Measurements from ENCODE around the gene RGS6.

RGS6 gene

DNA sequence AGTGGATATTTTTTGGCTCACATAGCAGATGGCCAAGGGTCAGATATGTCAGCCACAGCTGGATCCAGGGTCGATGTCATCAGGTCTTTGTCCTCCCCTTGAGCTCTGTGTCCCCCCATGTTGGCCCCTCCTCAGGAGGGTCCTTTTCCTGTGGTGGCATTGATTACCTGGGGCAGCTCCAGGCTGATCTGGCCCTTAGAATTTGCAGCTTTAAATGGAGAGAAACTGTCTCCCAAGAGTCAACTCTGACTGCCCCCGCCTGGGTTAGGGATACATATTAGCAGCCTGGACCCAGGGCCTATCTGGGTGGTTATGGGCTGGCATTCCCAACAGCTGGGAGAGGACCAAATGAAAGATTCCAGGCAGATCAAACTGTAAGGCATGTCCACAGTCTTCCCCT lies 330.5 kb downstream of the RGS6 start:
- H3K4me3 ChIP-seq (ENCODE audit: low read depth, low read length), result no peak overlapping the region
- TF ChIP-seq, protein P1, sequence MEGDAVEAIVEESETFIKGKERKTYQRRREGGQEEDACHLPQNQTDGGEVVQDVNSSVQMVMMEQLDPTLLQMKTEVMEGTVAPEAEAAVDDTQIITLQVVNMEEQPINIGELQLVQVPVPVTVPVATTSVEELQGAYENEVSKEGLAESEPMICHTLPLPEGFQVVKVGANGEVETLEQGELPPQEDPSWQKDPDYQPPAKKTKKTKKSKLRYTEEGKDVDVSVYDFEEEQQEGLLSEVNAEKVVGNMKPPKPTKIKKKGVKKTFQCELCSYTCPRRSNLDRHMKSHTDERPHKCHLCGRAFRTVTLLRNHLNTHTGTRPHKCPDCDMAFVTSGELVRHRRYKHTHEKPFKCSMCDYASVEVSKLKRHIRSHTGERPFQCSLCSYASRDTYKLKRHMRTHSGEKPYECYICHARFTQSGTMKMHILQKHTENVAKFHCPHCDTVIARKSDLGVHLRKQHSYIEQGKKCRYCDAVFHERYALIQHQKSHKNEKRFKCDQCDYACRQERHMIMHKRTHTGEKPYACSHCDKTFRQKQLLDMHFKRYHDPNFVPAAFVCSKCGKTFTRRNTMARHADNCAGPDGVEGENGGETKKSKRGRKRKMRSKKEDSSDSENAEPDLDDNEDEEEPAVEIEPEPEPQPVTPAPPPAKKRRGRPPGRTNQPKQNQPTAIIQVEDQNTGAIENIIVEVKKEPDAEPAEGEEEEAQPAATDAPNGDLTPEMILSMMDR (IDR thresholded peaks at IDR 0.05; ENCODE audit: low read depth, low read length, missing control alignments), result no peak
- no peak for DNase-seq (ENCODE audit: low read depth)

DNA sequence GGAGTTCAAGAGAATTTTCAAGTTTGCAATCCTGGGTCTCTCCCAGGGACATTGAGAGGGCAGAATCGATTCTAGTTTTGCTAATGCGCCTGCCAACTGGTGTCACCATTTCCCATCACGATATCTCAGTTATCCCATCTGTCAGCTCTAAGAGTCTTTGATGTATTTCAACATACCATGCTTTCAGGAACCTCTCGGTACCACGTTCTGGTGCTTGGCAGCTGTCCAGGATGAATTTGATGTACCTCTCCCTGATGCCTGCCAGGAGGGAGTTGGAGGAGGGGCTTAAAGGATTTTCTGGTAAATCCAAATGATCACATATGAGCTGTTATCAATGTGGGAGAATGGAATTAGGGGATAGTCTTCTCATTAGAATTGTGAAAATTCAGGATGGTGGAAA lies 332.5 kb downstream of the RGS6 start:
- DNase-seq (ENCODE audit: low read depth), result no peak
- H3K4me3 ChIP-seq (ENCODE audit: low read depth, low read length), result no peak overlapping the region
- TF ChIP-seq, protein P1 (IDR thresholded peaks at IDR 0.05; ENCODE audit: low read depth, low read length, missing control alignments), result no peak

DNA sequence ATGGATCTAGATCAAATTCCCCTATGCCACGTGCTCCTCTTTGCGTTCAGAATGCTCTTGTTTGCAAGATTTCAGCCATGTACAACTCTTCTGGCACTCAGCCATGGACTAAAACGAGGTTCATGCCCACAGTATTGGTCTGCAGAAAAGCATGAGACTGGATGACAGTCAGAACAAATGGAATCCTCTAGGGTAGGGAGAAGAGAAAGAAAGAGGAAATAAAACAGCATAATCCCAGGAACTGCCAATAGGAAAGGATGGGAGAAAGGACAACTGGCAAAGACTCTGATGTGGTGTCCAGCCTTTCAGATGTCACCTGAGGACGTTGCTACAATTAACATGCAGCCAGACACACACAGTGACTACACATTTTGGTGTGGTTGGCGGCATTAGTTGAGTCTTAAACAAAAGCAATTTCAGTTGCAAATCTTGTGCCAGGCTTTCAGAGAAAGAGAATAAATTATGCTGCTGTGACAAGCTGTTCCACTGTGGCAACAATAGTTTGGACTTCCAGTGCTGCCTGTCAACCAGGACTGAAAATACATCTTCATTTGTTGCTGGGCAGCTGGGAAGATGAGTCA lies 338.0 kb downstream of the RGS6 start:
- no peak overlapping the region for H3K4me3 ChIP-seq (ENCODE audit: low read depth, low read length)
- TF ChIP-seq, protein P1 (IDR thresholded peaks at IDR 0.05; ENCODE audit: low read depth, low read length, missing control alignments), result no peak

DNA sequence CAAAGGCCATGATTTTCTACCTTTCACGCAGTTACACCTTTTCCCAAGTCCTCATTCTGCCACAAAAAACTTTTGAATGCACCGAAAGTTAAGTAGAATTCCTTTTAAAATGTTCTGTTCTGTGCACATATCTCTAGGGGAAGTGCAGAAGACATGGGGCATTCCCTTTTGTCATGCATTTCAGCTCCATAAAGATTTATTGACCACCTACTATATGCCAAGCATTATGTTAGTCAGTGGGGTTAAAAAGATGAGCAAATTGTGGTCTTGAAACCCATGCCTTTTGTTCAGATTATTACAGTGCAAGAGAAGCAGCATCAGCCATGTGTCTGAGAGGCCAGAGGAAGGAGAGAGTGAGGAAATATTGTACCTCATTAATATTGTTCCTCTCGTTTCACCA lies 338.5 kb downstream of the RGS6 start:
- H3K4me3 ChIP-seq (ENCODE audit: low read depth, low read length), result no peak overlapping the region
- TF ChIP-seq, protein P1 (IDR thresholded peaks at IDR 0.05; ENCODE audit: low read depth, low read length, missing control alignments), result no peak
- DNase-seq (ENCODE audit: low read depth), result no peak

More for the DNA sequence above, 338.0 kb downstream of the RGS6 start:
- DNase-seq (ENCODE audit: low read depth), result no peak

DNA sequence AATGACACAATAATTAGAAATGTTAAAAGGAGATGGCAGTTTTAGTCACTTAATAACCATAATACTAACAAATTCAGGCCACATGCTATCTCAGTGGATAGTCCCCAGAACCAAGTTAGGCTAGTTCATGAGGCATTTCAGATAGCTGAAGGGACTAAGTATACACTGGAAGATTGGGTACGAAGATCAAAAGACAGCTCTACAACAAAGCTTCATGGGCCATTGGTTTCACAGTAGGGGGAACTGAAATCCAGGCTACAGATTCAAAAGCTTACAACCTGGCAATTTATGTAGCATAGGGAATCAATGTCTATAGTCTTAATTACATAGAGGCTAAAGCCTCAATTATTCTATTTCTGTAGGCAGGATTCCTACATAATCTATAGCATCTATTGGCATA lies 343.0 kb downstream of the RGS6 start:
- TF ChIP-seq, protein P1 (IDR thresholded peaks at IDR 0.05; ENCODE audit: low read depth, low read length, missing control alignments), result no peak
- H3K4me3 ChIP-seq (ENCODE audit: low read depth, low read length), result no peak overlapping the region

DNA sequence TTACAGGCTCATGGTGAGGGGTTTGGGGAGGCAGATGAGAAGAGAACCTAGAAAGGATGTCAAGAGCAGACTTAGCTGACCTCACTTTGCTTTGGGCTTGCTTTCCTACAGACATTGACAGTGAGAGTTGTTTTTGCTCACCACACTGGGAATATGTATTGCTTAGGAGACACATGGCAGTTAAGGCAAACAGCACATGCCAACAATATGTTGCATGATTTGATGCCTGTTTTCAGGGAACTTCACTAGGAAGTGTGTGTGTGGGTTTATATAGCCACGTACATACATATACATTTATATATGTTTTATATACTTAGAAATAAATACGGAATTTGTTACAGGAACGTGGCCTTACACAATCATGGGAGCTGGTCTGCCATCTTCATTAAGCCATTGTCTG lies 346.1 kb downstream of the RGS6 start:
- H3K4me3 ChIP-seq (ENCODE audit: low read depth, low read length), result no peak overlapping the region
- no peak for DNase-seq (ENCODE audit: low read depth)
- TF ChIP-seq, protein P1 (IDR thresholded peaks at IDR 0.05; ENCODE audit: low read depth, low read length, missing control alignments), result no peak

More for the DNA sequence above, 343.0 kb downstream of the RGS6 start:
- DNase-seq (ENCODE audit: low read depth), result no peak

DNA sequence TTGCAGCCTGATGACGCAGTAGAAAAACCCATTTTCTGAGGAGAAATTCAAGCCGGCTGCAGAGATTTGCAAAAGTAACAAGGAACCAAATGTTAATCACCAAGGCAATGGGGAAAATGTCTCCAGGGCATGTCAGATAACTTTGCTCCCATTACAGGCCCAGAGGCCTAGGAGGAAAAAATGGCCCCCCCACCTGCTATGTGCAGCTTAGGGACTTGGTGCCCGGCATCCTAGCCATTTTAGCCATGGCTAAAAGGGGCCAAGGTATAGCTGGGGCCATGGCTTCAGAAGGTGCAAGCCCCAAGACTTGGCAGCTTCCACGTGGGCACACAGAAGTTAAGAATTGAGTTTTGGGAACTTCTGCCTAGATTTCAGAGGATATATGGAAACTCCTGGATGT lies 351.9 kb downstream of the RGS6 start:
- TF ChIP-seq, protein P1 (IDR thresholded peaks at IDR 0.05; ENCODE audit: low read depth, low read length, missing control alignments), result no peak
- no peak for DNase-seq (ENCODE audit: low read depth)
- H3K4me3 ChIP-seq (ENCODE audit: low read depth, low read length), result no peak overlapping the region

All from GM12864 (cell line).